Femur (tissue), 1 donor: Measurements from ENCODE around the gene NUDCD3.

Experiments used
- DNase-seq: peaks from one replicate; pipeline ENCODE4 v3.0.0-alpha.2; 2017

Gene NUDCD3

DNA sequence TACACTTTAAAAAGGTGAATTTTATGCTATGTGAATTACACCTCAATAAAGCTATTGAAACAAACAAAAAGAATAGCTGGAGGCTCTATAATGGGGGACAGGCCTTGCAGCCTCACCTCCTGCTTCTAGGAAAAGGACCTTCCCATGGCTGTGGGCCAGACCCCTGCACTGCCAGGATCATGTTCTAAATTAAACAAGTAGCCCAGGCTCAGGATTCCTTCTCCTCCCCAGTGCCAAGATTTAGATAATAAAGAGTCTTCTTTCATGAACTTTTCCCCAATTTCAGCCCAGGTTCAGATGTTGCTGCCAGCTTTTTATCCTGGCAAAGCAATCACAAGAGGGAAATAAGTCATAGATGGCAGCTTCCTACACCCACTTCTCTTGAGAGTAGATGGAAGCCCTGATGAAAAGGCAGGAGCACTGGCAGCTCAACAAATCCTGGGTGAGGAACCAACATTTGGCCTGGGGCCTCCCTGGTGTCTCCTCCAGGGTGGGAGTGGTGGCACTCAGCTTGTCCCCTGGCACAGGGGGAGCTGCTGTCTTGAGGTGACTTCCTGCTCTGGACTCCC lies 142.8 kb downstream of the NUDCD3 start:
- DNase-seq, result no peak

DNA sequence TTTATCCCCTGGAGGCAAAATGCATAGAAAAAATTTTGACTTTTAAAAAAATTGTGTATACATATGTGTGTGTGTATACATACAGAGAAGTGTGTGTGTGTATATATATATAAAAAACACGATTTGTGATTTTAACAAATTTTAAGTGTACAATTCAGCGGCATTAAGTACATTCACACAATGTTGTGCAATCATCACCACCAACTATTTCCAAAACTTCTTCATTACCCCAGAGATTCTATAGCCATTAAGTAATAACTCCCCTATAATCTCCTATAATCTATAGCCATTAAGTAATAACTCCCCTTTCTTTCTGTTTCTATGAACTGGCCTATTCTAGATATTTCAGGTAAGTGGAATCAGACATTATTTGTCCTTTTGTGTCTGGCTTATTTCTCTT lies 144.4 kb downstream of the NUDCD3 start:
- no peak for DNase-seq

DNA sequence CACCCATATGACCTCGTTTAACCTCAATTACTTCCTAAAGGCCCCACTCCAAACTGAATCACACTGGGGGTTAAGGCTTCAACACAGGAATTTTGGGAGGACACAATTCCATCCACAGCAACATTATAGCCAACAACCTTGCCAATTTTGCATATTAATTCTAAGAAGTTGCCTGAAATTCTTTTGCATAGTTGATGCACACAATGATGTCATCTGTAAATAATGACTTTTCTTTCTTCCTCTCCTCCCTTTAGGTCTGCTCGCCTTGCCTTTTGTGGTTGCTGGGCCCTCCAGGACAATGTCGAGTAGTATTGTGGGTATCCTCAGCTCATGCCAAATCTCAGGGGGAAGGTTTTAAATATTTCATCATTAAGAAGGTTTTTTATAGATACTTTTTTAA lies 149.1 kb downstream of the NUDCD3 start:
- DNase-seq, result no peak

DNA sequence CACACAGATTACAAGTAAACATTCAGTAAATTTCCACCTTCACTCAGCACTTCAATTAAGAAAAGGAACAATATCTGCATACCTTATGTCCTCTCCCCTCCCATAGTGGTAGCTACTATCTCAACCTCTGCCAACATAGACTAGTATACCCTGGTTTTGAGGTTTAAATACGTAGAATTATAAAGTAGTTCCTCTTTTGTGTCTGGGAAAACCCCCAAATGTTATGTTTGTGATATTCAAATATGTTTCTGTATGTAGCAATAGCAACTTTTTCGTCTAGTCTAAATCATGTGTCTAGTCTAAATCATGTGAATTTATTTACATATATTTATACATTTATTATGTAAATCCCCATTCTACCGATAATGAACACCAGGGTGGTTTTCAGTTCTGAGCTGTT lies 151.9 kb downstream of the NUDCD3 start:
- DNase-seq, result no peak

DNA sequence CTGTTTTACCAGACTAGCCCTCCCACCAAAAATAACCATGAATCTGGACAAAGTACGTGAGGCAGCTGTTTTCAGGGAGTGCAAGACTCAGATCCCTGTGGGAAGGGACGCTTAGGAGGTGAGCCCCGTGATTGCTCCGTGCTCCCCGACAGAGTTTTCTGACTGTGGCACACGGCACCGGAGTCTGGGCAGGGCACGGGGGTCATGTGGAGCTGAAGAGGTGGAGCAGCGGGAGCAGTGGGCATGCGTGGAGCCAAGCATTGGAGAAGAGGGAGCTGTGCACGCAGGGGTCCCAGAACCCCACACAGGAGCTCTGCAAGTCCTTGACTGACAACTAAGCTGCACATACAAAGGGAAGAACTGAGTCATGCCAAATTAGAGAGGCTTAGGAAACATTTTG lies 154.0 kb downstream of the NUDCD3 start:
- DNase-seq, result no peak

DNA sequence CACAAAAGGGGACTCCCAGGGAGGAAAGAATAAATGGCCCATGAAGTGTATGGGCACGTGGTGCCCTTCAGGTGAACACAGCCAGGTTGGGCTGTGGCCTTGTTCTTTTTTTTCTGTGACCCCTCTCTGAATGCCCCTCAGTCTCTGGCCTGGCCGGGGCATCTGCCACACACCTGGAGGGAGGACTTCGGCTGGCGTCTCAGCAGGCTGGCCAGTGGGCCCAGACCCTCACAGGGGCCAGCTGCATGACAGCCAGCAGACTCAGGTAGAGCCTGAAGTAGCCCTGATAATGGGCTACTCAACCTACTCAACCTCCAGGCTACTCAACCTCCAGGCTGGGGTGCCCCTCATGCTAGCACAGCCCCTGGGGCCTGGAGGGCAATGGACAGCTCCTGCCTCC lies 155.3 kb downstream of the NUDCD3 start:
- no peak for DNase-seq

DNA sequence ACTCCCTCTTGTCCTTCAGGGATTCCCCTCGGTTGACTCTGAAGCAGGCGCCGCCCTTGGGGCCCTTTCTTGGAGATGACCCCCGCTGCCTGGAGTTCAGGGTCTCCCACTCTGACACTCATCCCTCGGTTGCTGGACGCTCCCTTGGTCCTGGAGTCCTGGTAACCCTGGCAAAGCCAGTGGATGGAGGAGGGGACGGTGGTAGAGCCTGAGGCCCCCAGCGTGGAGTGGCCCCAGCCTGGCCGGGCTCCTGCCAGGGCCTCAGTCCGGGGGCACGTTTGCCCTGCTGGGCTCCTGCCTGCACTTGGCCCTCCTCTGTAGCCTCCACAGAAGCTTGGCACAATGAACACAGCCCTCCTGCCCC lies 155.7 kb downstream of the NUDCD3 start:
- no peak for DNase-seq

DNA sequence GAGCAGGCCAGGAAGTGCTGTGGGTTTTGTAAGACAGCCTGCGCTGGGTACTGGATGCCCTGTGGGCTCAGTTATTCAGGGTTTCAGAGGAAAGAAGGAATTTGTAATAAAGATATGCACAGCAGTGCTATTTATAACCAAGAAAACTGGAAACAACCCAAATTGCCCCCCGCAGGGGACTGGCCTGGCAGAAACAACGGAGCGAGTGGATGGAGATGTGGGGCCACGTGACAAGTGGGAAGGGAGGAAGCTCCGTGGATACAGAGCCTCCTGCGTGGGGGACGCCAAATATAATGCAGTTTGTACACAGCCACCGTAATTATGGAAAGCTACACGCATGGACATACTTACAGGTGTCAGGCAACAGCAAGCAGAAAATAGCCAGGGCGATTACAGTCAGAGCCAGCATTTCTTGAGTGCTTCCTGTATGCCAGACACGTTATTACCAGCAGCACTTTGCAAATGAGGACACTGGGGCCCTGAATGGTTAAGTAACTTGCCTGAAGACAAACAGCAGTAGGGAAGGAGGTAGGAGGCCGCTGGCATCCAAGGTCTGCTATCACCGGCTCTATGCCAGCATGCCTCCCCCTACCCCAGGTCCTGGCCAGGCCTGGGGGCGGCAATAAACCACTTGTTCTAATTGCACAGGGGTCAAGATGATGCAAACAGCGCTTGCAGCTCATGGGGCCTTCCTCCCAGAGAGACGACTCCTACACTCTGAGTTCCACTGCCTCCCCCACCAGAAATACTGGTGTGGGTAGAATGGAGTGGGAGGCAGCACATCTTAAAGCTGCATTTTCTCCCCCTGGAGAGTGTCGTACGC lies 156.3 kb downstream of the NUDCD3 start:
- no peak for DNase-seq

DNA sequence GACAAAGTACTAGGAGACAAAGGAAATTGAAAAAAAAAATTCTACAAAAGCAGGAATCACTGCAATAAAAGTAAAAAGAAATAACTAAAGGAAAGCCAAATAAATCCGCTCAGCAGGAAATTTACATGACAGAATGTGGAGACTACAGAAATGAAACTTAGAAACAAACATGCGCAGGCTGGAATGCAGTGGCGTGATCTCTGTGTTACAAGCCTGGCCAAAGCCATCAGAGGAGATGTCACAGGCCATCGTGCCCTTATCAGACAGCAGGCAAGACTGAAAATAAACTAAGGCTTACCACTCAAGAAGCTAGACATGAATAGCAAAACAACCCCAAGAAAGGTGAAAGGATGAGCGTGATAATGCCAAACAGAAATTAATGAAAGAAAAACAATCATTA lies 158.8 kb downstream of the NUDCD3 start:
- DNase-seq, result no peak

DNA sequence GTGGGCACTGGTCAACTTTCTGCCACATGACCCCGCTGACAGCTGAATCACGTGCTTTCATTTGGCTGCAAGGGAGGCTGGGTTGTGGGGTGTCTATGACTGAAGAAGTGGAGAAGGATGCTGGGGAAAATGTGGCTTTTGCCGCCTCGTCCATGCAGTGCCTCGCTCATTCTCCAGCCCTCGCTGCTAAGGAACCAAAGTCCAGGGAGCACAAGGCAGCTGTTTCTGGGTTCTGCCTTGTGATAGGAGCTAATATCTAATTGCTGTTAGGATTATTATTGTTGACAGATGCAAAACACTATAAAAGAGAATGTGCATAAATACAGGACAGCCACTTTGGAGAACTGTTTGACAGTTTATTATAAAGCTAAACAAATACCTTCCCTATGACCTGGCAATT lies 160.1 kb downstream of the NUDCD3 start:
- DNase-seq, result no peak

DNA sequence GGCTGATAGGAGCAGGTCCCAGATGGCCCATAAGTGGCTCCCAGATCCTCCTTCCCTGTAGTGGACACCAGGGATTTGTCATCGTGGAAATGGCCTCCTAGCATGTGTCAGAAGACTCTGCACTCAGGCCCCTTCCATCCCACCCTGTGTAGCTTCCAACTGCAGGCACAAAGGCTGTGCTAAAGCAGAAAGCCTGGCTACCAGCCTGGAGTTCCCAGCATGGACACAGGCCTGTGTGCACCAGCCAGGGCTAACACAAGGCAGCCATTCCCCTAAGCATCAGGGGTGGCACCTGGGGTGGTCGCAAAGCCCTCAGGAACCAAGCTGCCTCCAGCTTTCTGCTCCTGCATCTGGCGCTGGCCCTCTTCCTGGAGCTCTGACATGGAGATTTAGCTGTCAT lies 160.6 kb downstream of the NUDCD3 start:
- no peak for DNase-seq
